ENCODE results near the gene GRAMD1B. TPM values are rescaled to one million over a fixed set of nuclear protein-coding genes. Genes with fewer than 3 reads are reported as not detected.

GRAMD1B gene
- 10 to 100 TPM; 28.8 to 39.6 TPM for total RNA-seq
- 17.7 TPM for polyA plus RNA-seq (2013, experiment 1 of 2)
- 21.1 TPM for polyA plus RNA-seq (2013, experiment 2 of 2)
- long read RNA-seq, experiment 1, partial matches to known transcripts, result 1 of 10 reads
- long read RNA-seq, experiment 1, other reads (novel, unspliced or antisense), result 6 of 10 reads
- long read RNA-seq, experiment 2, partial matches to known transcripts, result 2 of 29 reads
- long read RNA-seq, experiment 2, other reads (novel, unspliced or antisense), result 23 of 29 reads
- long read RNA-seq, experiment 3, partial matches to known transcripts, result 0 of 7 reads
- long read RNA-seq, experiment 3, other reads (novel, unspliced or antisense), result 6 of 7 reads
- long read RNA-seq, experiment 4, result 0 reads

DNA sequence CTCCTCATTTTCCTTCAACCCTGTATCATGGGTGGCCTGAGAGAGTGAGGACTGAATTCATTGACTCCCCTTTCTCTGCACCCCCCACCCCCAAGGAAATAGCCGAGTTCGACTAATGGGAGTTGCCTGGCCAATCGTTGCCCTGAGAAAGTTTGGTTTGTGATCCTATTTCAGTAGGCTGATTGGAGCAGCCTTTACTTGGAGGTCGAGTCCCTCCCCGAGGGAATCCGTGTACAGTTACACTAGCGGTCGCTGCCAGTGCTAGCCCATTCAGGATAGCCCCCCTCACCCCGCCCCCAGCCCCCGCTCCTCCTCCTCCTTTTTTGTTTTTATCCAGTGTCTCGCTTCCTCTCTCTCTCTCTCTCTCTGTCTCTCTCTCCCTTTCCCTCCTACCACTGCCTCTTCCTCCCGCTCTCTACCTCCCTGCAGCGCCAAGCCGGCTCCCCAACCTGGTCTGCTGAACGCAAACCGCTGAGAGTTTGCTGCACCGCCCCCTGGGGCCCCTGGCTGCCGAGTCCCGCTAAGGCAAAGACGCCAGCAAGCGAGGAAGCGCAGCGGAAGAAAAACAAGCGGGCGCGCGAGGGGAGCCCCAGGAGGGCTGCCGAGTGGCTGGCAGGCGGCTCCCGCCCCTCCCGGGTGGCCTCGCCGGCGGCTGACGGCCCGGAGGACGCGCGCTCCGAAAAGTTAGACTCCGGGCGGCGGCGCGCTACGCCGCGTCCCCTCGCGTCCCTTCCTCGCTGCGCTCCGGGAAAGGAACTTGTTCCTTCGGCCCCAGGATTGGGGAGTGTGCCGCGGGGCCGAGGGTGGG is at the start of gene GRAMD1B:
Gene GRAMD1B, plus strand, starts transcription at position 357 of the 808 bp plus-strand sequence. CDS start 524 bp downstream, outside the sequence.
- Mint-ChIP-seq H3K4me1 (peaks cover 34% of the 10 kb centered on the region), H3K36me3 (ENCODE audit: low read depth) (peaks cover 9% of the 10 kb centered on the region), H3K4me3 (peak within 1 kb of the TSS; percentile 78), H3K27ac (peak within 1 kb of the TSS; percentile 85), H3K9me3 (no peaks in the 10 kb centered on the region), H3K27me3 (ENCODE audit: insufficient read depth) (peaks cover 61% of the 10 kb centered on the region)
- Histone ChIP-seq H3K27ac (ENCODE audit: low read depth, low read length) (peak within 1 kb of the TSS; percentile 29), H3K27me3 (ENCODE audit: control insufficient read depth, insufficient read depth, low read length, poor library complexity, severe bottlenecking) (peaks cover 4% of the 10 kb centered on the region), H3K9me3 (ENCODE audit: control insufficient read depth, low read length) (no peaks in the 10 kb centered on the region), H3K4me3 (ENCODE audit: low read length) (peak within 1 kb of the TSS; percentile 96), H3K4me1 (ENCODE audit: control insufficient read depth, insufficient read depth, low read length) (no peaks in the 10 kb centered on the region), H3K36me3 (ENCODE audit: control insufficient read depth, insufficient read depth, low read length) (peaks cover 4% of the 10 kb centered on the region), H3K9ac (ENCODE audit: extremely low read depth, low read length, poor library complexity, severe bottlenecking) (peak within 1 kb of the TSS; percentile 72)
- peak; percentile 40 for TF ChIP-seq CTCF (conservative IDR thresholded peaks at IDR 0.05)
- 0% methylated on average over 1 to 57 of the region's 57 CpGs for WGBS, 2 experiments (ENCODE audit: insufficient coverage in 1 of 2, insufficient read length in 1 of 2)
- DNase-seq, result peak; percentile 93

DNA sequence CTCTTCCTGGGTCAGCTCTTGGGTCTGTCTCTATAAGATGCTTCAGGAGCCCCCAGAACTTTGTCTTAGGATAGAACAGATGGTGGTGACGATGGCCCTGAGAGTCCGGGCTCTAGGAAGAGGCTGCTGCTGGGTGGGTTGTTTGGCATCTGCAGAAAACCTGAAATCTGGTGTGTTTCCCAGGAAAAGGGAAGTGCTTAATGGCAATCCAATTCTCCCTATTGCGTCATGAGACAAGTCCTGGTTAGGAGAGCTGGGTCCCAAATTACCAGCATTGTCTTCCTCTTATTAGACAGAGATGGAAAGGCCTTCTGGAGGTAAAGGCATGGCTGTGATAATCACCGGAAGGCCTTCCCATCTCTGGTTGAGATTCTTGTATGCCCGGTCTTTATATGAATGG is 48.9 kb upstream of the GRAMD1B start:
- Mint-ChIP-seq H3K4me1 (peaks cover 2% of the 10 kb centered on the region), H3K9me3 (no peaks in the 10 kb centered on the region), H3K27ac (no peak overlapping the region), H3K4me3 (no peak overlapping the region), H3K36me3 (ENCODE audit: low read depth) (no peaks in the 10 kb centered on the region), H3K27me3 (ENCODE audit: insufficient read depth) (peaks cover 14% of the 10 kb centered on the region)
- Histone ChIP-seq H3K9me3 (ENCODE audit: control insufficient read depth, low read length) (no peaks in the 10 kb centered on the region), H3K9ac (ENCODE audit: extremely low read depth, low read length, poor library complexity, severe bottlenecking) (no peak overlapping the region), H3K27ac (ENCODE audit: low read depth, low read length) (no peak overlapping the region), H3K4me1 (ENCODE audit: control insufficient read depth, insufficient read depth, low read length) (no peaks in the 10 kb centered on the region), H3K36me3 (ENCODE audit: control insufficient read depth, insufficient read depth, low read length) (no peaks in the 10 kb centered on the region), H3K4me3 (ENCODE audit: low read length) (no peak overlapping the region), H3K27me3 (ENCODE audit: control insufficient read depth, insufficient read depth, low read length, poor library complexity, severe bottlenecking) (no peaks in the 10 kb centered on the region)
- TF ChIP-seq CTCF (conservative IDR thresholded peaks at IDR 0.05), result no peak
- WGBS, 2 experiments (ENCODE audit: insufficient coverage in 1 of 2, insufficient read length in 1 of 2), result 95% methylated on average over 3 to 5 of the region's 5 CpGs
- DNase-seq, result no peak

DNA sequence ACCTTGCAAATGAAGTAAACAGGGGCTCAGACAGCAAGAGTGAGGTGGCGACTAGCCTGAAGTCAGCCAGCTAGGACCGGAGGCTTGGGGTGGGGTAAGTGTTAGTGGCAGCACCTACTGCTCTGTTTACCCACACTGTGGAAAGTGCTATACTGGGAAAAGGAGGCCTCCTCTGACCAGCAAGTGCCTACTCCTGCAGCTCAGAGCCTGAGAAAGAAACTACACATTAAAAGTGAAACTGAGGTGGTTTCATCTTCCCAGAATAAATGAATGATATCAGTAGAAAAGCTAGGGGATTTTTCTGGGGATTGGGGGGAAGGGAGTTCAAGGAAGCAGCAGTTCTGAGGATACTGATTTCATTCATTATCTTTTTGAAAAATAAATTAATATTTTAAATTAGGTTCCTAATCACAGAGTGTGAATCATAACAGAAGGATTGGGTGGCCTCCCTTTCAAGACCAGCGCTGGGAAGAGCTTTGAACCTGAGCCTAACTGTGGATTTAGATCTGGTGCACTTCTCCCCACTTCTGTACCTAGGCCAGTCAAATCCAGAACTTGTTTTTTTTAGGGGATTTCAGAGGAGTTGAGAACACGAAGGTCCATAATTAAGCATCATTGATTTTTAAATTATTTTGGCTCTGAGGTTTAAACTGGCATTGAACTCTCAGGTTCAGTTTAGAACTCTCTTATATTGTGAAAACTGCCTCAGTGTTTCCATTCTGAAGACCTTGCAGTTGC is 48.1 kb upstream of the GRAMD1B start:
- Mint-ChIP-seq H3K27ac (no peak overlapping the region), H3K9me3 (no peaks in the 10 kb centered on the region), H3K4me3 (no peak overlapping the region), H3K36me3 (ENCODE audit: low read depth) (no peaks in the 10 kb centered on the region), H3K27me3 (ENCODE audit: insufficient read depth) (peaks cover 10% of the 10 kb centered on the region), H3K4me1 (peaks cover 2% of the 10 kb centered on the region)
- WGBS, 2 experiments (ENCODE audit: insufficient coverage in 1 of 2, insufficient read length in 1 of 2), result 91 to 94% methylated on average over 2 to 4 of the region's 4 CpGs
- H3K9ac ChIP-seq (ENCODE audit: extremely low read depth, low read length, poor library complexity, severe bottlenecking), result no peak overlapping the region
- H3K27me3 ChIP-seq (ENCODE audit: control insufficient read depth, insufficient read depth, low read length, poor library complexity, severe bottlenecking), result no peaks in the 10 kb centered on the region
- no peaks in the 10 kb centered on the region for H3K4me1 ChIP-seq (ENCODE audit: control insufficient read depth, insufficient read depth, low read length)
- no peak overlapping the region for H3K4me3 ChIP-seq (ENCODE audit: low read length)
- no peak for TF ChIP-seq CTCF (conservative IDR thresholded peaks at IDR 0.05)
- no peak for DNase-seq
- no peak overlapping the region for H3K27ac ChIP-seq (ENCODE audit: low read depth, low read length)
- H3K9me3 ChIP-seq (ENCODE audit: control insufficient read depth, low read length), result no peaks in the 10 kb centered on the region
- H3K36me3 ChIP-seq (ENCODE audit: control insufficient read depth, insufficient read depth, low read length), result no peaks in the 10 kb centered on the region
